Neural progenitor cell (in vitro differentiated cells): Measurements from ENCODE around the gene FAM83G. TPM values are rescaled to one million over a fixed set of nuclear protein-coding genes. Genes with fewer than 3 reads are reported as not detected.
A peak's percentile ranks its signal among the peaks of the same experiment; 100 is the strongest.

Source experiments
- DNase-seq: peaks from one replicate; pipeline ENCODE4 v3.0.0-alpha.2; 2016; ENCODE audit warnings: low spot score
- H2AFZ ChIP-seq: fragments of 200-600 bp; sonication (generic); replicated peaks from 2 replicates; pipeline ENCODE4 v1.6.1; 2016; ENCODE audit warnings: antibody characterized with exemption
- H3F3A ChIP-seq: fragments of 200-600 bp; sonication (generic); 2 replicates; pipeline ENCODE4 v1.6.1; 2016; ENCODE audit warnings: antibody characterized with exemption, low read depth
- H3K27ac ChIP-seq: fragments of 200-600 bp; sonication (generic); 2 replicates; pipeline ENCODE4 v1.5.1; 2016; ENCODE audit warnings: mild to moderate bottlenecking
- H3K27me3 ChIP-seq: fragments of 200-600 bp; sonication (generic); 2 replicates; pipeline ENCODE4 v1.6.1; 2016; ENCODE audit warnings: mild to moderate bottlenecking, moderate library complexity
- H3K36me3 ChIP-seq: fragments of 200-600 bp; sonication (generic); 2 replicates; pipeline ENCODE4 v1.5.1; 2016
- H3K4me1 ChIP-seq: fragments of 200-600 bp; sonication (generic); 2 replicates; pipeline ENCODE4 v1.6.1; 2016; ENCODE audit warnings: mixed run types
- H3K4me2 ChIP-seq: fragments of 200-600 bp; sonication (generic); 2 replicates; pipeline ENCODE4 v1.6.1; 2016
- H3K4me3 ChIP-seq: fragments of 200-600 bp; sonication (generic); 2 replicates; pipeline ENCODE4 v1.5.1; 2016
- H3K79me2 ChIP-seq: fragments of 200-600 bp; sonication (generic); 2 replicates; pipeline ENCODE4 v1.6.1; 2016; ENCODE audit warnings: low read depth
- H3K9ac ChIP-seq: fragments of 200-600 bp; sonication (generic); 2 replicates; pipeline ENCODE4 v1.6.1; 2016
- H3K9me3 ChIP-seq: fragments of 200-600 bp; sonication (generic); 2 replicates; pipeline ENCODE4 v1.5.1; 2016; ENCODE audit warnings: low read depth
- H4K20me1 ChIP-seq: fragments of 200-600 bp; sonication (generic); 2 replicates; pipeline ENCODE4 v1.6.1; 2016; ENCODE audit warnings: low read depth
- H3K27ac Mint-ChIP-seq: 3 replicates; pipeline ENCODE4 v1.8.0; 2021; ENCODE audit warnings: mixed read lengths
- H3K27me3 Mint-ChIP-seq: 2 replicates; pipeline ENCODE4 v1.8.0; 2022; ENCODE audit warnings: low read depth, mild to moderate bottlenecking, inconsistent platforms, moderate library complexity, mixed read lengths; ENCODE audit not compliant: insufficient read depth
- H3K36me3 Mint-ChIP-seq: 3 replicates; pipeline ENCODE4 v1.8.0; 2021; ENCODE audit warnings: mixed read lengths
- H3K4me1 Mint-ChIP-seq: 3 replicates; pipeline ENCODE4 v1.8.0; 2021; ENCODE audit warnings: mixed read lengths
- H3K4me3 Mint-ChIP-seq: 3 replicates; pipeline ENCODE4 v1.8.0; 2021; ENCODE audit warnings: mild to moderate bottlenecking, moderate library complexity, mixed read lengths
- H3K9me3 Mint-ChIP-seq: 3 replicates; pipeline ENCODE4 v1.8.0; 2020; ENCODE audit warnings: mixed read lengths
- CTCF ChIP-seq: fragments of 200-600 bp; sonication (generic); IDR thresholded peaks from 2 replicates; pipeline ENCODE4 v1.5.1; 2017; ENCODE audit warnings: antibody characterized with exemption, mild to moderate bottlenecking
- EZH2 ChIP-seq: fragments of 200-600 bp; sonication (generic); IDR thresholded peaks from 2 replicates; pipeline ENCODE4 v1.6.1; 2017; ENCODE audit warnings: antibody characterized with exemption, mild to moderate bottlenecking, moderate library complexity
- EZH2phosphoT487 ChIP-seq: fragments of 200-600 bp; sonication (generic); IDR thresholded peaks from 2 replicates; pipeline ENCODE4 v1.6.1; 2017; ENCODE audit warnings: antibody characterized with exemption
- small RNA-seq: library from RNA; depleted of rRNA; stranded (forward); fragments of <200 nt; gene quantifications from one replicate; pipeline ENCODE3, GENCODE V24; 2015
- total RNA-seq: library from RNA; depleted of rRNA; stranded (reverse); fragments of >200 nt; gene quantifications from 2 replicates; pipeline ENCODE4 v1.2.3, GENCODE V29; 2015; ENCODE audit warnings: low replicate concordance

The FAM83G gene
- total RNA-seq, 1 donor from 2014 or later: 9.9 TPM

- Histone ChIP-seq H4K20me1 (peaks cover 13% of the 10 kb centered on the region), H3K9me3 (no peaks in the 10 kb centered on the region), H2AFZ (no peak overlapping the region), H3K4me2 (no peak overlapping the region), H3K9ac (no peak overlapping the region), H3K4me1 (no peaks in the 10 kb centered on the region), H3F3A (no peaks in the 10 kb centered on the region), H3K27me3 (no peaks in the 10 kb centered on the region), H3K79me2 (peaks cover 32% of the 10 kb centered on the region), H3K27ac (no peak overlapping the region), H3K36me3 (peaks cover 7% of the 10 kb centered on the region), H3K4me3 (no peak overlapping the region)
- no peak overlapping the region for H3K4me3 Mint-ChIP-seq
- peaks cover 1% of the 10 kb centered on the region for H3K27me3 Mint-ChIP-seq
- TF ChIP-seq CTCF (no peak), EZH2 (no peak), EZH2phosphoT487 (no peak)
- DNase-seq: no peak
- H3K9me3 Mint-ChIP-seq: no peaks in the 10 kb centered on the region
- H3K36me3 Mint-ChIP-seq: peaks cover 26% of the 10 kb centered on the region
- peaks cover 5% of the 10 kb centered on the region for H3K4me1 Mint-ChIP-seq
- H3K27ac Mint-ChIP-seq: peak overlapping the region; percentile 8
Observed at GRCh38 chr17:18921485-18921884, 83.1 kb downstream of the FAM83G start.

GRCh38 chr17:18920911-18921441 lies 83.6 kb downstream of the FAM83G start:
- no peak overlapping the region for H3K4me3 Mint-ChIP-seq
- peaks cover 32% of the 10 kb centered on the region for H3K79me2 ChIP-seq
- peaks cover 13% of the 10 kb centered on the region for H4K20me1 ChIP-seq
- H3F3A ChIP-seq: no peaks in the 10 kb centered on the region
- peak overlapping the region; percentile 8 for H3K27ac Mint-ChIP-seq
- no peaks in the 10 kb centered on the region for H3K4me1 ChIP-seq
- no peak overlapping the region for H3K4me3 ChIP-seq
- no peak overlapping the region for H3K4me2 ChIP-seq
- no peak for DNase-seq
- no peaks in the 10 kb centered on the region for H3K9me3 Mint-ChIP-seq
- no peaks in the 10 kb centered on the region for H3K27me3 ChIP-seq
- peaks cover 5% of the 10 kb centered on the region for H3K27me3 Mint-ChIP-seq
- no peaks in the 10 kb centered on the region for H3K9me3 ChIP-seq
- no peak overlapping the region for H3K9ac ChIP-seq
- peaks cover 7% of the 10 kb centered on the region for H3K36me3 ChIP-seq
- no peak overlapping the region for H2AFZ ChIP-seq
- no peak overlapping the region for H3K27ac ChIP-seq
- TF ChIP-seq CTCF (no peak), EZH2 (no peak), EZH2phosphoT487 (no peak)
- peaks cover 26% of the 10 kb centered on the region for H3K36me3 Mint-ChIP-seq
- peaks cover 5% of the 10 kb centered on the region for H3K4me1 Mint-ChIP-seq

- H2AFZ ChIP-seq: no peak overlapping the region
- H3K4me3 ChIP-seq: no peak overlapping the region
- no peaks in the 10 kb centered on the region for H3F3A ChIP-seq
- H4K20me1 ChIP-seq: peaks cover 13% of the 10 kb centered on the region
- no peaks in the 10 kb centered on the region for H3K9me3 ChIP-seq
- H3K9ac ChIP-seq: no peak overlapping the region
- Mint-ChIP-seq H3K27ac (no peak overlapping the region), H3K4me1 (peaks cover 5% of the 10 kb centered on the region), H3K27me3 (peaks cover 5% of the 10 kb centered on the region), H3K9me3 (no peaks in the 10 kb centered on the region), H3K4me3 (no peak overlapping the region), H3K36me3 (peaks cover 28% of the 10 kb centered on the region)
- H3K27me3 ChIP-seq: no peaks in the 10 kb centered on the region
- peaks cover 7% of the 10 kb centered on the region for H3K36me3 ChIP-seq
- H3K79me2 ChIP-seq: peaks cover 32% of the 10 kb centered on the region
- H3K4me1 ChIP-seq: no peaks in the 10 kb centered on the region
- no peak overlapping the region for H3K4me2 ChIP-seq
- no peak overlapping the region for H3K27ac ChIP-seq
- TF ChIP-seq EZH2phosphoT487 (no peak), EZH2 (no peak), CTCF (no peak)
- no peak for DNase-seq
Observed at GRCh38 chr17:18919963-18920362, 84.6 kb downstream of the FAM83G start.

Small RNA genes lying within 50 kb of the gene (small RNA-seq; reads per million reads assigned to genes)
- gene AC090286.3 (not detected), gene RF00324 (not detected)

Other genes starting within 250 kb of the FAM83G start
- gene TVP23B, start 223.6 kb downstream of the FAM83G start, total RNA-seq: 33.0 and 49.6 TPM in 2 replicates
- gene PRPSAP2, start 146.6 kb downstream of the FAM83G start, total RNA-seq: 100 and 145 TPM in 2 replicates
- gene SLC5A10, start 52.6 kb downstream of the FAM83G start, total RNA-seq: not detected in 2 replicates
- gene GRAP, start 42.2 kb upstream of the FAM83G start, total RNA-seq: 0.46 TPM in 1 of 2 replicates, not detected in the other
- gene GRAPL, start 122.8 kb upstream of the FAM83G start, total RNA-seq: not detected in 2 replicates
- 30.5 and 36.2 TPM in 2 replicates for gene EPN2, start 232.6 kb upstream of the FAM83G start, total RNA-seq